DND-41 (cell line): Measurements from ENCODE around the gene SIRT2.

Source experiments
- CTCF ChIP-seq: IDR thresholded peaks from 2 replicates; pipeline ENCODE4 v1.5.1; 2012; ENCODE audit warnings: borderline replicate concordance, low read length, moderate library complexity, mild to moderate bottlenecking; ENCODE audit not compliant: poor library complexity, severe bottlenecking; ENCODE audit errors: extremely low read depth
- EZH2 ChIP-seq: IDR thresholded peaks from 3 replicates; pipeline ENCODE4 v1.6.1; 2012; ENCODE audit warnings: borderline replicate concordance, low read depth, mild to moderate bottlenecking, moderate library complexity, low read length, inconsistent platforms; ENCODE audit not compliant: severe bottlenecking

GRCh38 chr19:38892841-38893240 lies 6.6 kb downstream of the SIRT2 start:
- TF ChIP-seq CTCF (no peak), EZH2 (no peak)
